Hematopoietic multipotent progenitor cell treated with erythropoietin and hydrocortisone succinate and interleukin-3 and kit ligand, for 15 days (in vitro differentiated cells): ENCODE results near the gene SUGCT.
"Not testable (repeated sequence)": the region's sequence is repeated elsewhere in the genome, so short reads cannot be mapped to it uniquely, and the experiment has no call there.

Experiments
- DNase-seq: peaks from one replicate; pipeline ENCODE4 v3.0.0-alpha.2; 2015; ENCODE audit warnings: low spot score

The SUGCT gene

GRCh38 chr7:40139891-40140290 lies 5.1 kb downstream of the SUGCT start:
- DNase-seq = not testable (repeated sequence)

GRCh38 chr7:40141916-40142315 lies 7.1 kb downstream of the SUGCT start:
- not testable (repeated sequence) for DNase-seq

GRCh38 chr7:40145596-40146130 lies 10.9 kb downstream of the SUGCT start:
- DNase-seq = not testable (repeated sequence)

DNA sequence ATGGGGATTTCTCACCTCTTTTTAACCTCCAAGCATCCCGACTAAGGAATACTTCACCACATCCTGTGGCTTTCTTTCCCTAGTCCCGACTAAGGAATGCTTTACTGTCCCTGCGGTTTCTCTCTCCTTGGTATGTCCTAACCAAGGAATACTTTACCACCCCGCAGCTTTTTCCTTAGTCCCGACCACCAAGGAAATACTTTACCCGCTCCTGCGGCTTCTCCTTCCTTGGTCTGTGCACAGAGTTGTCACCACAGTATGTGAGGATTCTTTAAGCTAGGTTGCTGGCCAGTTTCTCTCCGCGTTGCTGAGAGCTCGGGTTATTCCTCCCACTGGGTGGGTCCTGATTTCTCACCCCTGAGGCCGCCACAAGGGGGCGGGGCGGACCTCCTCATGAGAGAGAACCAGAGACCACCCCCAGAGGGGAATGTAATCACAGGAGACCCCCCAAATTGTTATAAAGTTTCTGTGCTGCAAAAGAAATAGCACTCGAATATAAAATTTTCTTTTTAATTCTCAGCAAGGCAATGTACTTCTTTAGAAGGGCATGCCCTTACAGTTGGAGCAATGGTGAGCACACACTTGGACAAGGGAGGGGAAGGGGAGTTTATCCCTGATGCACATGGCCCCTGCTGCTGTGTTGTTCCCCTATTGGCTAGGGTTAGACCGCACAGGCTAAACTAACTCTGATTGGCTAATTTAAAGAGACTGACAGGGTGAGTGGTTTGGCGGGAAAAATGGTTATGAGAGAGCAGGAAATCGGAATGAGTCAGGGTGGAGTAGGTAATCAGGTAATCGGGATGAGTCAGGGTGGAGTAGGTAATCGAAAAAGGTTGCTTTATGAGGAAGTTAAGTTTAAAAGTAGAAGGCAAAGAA lies 12.8 kb downstream of the SUGCT start:
- DNase-seq = no peak

DNA sequence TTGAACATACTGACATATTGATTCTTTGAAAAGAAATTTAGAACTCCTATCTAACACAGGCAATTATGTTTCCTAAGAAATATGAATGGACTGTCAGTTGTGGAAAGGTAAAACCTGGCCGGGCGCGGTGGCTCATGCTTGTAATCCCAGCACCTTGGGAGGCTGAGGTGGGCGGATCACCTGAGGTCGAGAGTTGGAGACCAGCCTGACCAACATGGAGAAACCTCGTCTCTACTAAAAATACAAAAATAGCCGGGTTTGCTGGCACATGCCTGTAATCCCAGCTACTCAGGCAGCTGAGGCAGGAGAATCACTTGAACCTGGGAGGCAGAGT lies 13.4 kb downstream of the SUGCT start:
- not testable (repeated sequence) for DNase-seq

DNA sequence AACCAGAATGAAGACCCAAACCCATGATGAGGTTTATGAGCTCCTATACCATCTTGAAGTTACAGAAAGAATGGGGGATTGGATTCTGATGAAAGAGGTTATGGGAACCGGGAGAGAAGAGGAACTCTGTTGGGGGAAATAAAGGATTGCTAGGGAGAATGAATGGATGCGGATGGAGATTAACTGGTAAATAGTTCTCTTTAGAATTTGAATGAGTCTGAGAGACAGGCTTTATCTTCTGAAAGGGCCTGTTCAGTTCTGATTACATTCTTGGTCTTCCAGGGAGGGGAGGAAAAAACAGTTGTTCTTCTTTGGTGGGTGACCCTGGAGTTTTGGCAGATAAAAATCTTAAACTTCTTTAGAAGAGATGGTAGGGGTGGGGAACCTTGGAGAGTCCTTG lies 13.9 kb downstream of the SUGCT start:
- DNase-seq = no peak

DNA sequence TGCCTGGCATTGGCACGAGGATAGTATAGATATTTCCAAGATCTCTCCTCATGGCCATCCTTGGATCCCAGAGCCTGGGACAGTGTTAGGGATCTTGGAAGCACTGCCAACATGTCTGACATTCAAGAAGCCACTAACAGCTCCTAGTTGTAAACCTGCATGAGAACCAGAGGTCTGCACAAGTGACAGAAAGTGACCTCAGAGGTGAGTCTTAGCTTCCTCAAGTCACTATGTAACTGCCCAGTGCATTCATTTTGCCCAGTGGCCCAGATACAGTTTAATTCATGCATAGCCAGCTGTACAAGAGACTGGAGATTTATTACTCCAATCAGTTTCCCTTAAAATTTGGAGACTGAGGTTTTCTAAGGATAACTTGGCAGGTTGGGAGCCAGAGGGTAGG lies 16.7 kb downstream of the SUGCT start:
- no peak for DNase-seq

DNA sequence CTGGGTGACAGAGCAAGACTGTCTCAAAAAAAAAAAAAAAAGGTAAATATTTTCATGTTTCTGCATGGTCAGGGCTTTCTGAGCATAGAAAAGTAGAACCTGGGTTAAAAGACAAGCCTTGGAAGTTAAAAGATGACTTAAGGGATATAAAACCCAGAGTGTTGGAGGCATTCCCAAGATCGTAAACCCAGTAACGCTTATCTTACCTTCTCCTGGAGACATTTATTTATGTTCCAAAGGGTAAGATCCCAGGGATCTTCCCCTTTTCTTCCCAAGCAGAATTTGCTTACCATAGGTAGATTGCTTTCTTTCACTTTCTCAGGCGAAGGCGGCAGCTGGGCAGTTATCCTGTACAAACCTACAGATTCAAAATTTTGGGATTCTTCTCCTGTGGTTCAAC lies 22.2 kb downstream of the SUGCT start:
- DNase-seq = no peak

DNA sequence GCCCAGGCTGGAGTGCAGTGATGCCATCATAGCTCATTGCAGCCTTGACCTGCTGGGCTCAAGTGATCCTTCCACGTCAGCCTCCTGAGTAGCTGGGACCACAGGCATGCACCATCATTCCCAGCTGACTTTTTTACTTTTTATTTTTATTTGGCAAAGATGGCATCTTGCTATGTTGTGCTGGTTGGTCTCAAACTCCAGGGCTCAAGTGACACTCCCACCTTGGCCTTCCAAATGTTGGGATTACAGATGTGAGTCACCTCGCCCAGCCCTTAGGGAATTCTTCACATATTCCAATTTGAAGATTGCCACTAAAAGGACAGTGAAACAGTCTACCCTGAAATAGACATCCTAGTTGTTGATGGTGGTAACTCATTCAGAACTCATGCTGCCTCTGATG lies 27.7 kb downstream of the SUGCT start:
- DNase-seq = no peak

DNA sequence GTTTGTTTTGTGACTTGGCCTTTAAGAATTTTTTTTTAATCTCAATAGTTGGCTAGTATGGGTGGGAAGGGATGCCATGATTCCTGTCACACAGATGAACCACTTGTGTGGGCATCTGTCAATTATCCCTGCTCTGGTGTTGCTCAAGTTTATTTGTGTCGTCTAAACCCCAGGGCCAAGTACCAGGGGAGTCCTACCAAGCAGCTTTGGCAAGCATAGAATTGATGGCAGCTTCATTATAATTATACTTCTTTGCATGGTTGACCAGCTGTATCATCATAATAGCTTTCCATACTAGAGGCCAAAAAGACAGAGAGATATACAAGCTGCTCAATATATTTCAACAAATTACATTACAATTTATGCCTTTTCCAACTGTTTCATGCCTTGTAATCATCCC lies 30.4 kb downstream of the SUGCT start:
- DNase-seq = no peak

- no peak for DNase-seq
These were observed 32.5 kb downstream of the SUGCT start for GRCh38 chr7:40167291-40167690.

DNA sequence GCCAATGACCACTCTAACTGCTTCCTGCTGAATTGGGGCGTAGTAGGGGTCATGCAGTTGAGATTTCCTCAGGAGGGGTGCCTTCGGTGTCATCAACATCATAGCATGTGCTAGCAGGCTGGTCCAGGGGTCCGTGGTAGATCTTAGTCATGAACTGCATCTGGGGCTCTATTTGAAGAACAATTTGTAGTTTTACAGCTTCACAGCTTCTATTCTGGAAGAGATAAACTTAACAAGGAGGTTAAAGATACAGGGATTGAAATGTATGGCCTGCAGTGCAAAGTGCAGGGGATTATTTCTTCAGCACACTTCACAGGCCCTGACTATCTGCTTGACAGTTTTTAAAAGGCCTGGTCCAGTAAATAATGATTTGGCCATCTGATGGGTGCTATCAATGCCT lies 33.5 kb downstream of the SUGCT start:
- not testable (repeated sequence) for DNase-seq

GRCh38 chr7:40173121-40173520 lies 38.3 kb downstream of the SUGCT start:
- DNase-seq = not testable (repeated sequence)

DNA sequence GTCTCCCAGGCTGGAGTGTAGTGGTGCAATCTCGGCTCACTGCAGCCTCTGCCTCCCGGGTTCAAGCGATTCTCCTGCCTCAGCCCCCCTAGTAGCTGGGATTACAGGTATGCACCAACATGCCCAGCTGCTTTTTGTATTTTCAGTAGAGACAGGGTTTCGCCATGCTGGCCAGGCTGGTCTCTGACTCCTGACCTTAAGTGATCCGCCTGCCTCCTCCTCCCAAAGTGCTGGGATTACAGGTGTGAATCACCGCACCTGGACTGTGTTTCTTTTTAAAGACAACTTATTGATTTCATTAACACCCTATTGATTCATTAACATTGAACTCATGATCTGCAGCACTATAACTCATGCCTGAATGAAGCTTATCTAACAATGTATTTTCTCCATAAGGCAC lies 40.5 kb downstream of the SUGCT start:
- not testable (repeated sequence) for DNase-seq

DNA sequence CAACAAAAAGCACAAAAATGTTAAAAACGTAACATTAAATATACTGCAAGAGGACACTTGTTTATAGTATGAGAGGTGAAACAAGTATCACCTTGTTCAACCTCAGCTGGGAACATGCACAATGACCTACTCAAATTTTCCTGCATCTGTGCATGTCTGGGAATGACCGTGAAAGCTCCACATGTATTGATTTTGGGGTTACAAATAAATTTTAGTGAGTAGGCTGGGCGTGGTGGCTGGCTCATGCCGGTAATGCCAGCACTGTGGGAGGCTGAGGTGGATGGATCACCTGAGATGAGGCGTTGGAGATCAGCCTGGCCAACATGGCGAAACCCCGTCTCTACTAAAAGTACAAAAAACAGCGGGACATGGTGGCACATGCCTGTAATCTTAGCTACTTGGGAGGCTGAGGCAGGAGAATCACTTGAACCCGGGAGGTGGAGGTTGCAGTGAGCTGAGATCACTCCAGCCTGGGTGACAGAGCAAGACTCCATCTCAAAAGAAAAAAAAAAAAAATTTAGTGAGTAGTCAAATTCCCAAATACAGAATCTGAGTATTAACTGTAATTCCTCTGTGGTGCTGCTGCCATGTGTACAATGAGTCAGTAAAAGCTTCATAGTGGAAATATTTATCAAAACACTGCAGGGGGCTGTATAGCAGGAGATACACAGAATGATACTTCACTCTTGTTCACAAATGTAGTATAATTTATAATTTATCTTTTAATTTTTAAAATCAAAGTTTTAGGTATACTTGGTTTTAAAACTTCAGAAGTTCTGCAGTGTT lies 41.1 kb downstream of the SUGCT start:
- DNase-seq = no peak

GRCh38 chr7:40177071-40177470 lies 42.3 kb downstream of the SUGCT start:
- DNase-seq = no peak

GRCh38 chr7:40182452-40182851 lies 47.6 kb downstream of the SUGCT start:
- DNase-seq = no peak

DNA sequence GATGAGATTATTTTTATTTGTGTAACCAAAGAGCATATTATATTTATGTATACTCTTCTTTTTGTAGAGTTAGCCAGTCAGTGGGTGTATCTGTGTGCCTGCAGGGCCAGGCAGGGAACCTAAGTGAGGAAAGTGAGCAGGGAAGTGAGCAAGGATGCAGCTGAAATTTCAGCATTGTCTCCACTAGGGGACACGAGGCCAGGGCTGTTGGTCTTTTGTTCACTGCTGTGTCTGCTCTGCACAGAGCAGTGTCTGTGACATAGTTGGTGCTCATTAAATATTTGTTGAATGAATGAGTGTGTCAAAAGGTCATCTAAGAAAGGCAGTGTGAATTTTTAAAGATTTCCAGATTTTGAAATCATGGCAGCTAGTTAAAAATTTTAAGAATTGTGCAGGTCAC lies 51.8 kb downstream of the SUGCT start:
- no peak for DNase-seq

- DNase-seq = no peak
These were observed 57.2 kb downstream of the SUGCT start for GRCh38 chr7:40192036-40192435.

DNA sequence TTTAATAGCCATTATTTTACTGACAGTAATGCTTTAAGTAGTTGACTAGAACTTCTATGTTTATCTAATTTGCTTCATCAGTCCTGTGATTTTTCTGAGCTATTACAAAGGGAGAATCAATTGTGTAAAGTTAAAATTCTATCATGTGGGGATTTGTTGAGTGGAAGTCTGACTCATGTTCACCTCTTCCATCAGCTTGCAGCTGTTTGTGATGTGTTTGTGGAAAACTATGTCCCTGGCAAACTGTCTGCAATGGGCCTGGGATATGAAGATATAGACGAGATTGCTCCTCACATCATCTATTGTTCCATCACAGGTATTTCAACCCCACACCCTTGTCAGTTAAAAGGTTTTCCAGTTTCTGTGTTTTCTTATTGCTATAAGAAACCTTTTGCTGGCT lies 59.9 kb downstream of the SUGCT start:
- DNase-seq = no peak

- no peak for DNase-seq
These were observed 62.7 kb downstream of the SUGCT start for GRCh38 chr7:40197527-40197926.

DNA sequence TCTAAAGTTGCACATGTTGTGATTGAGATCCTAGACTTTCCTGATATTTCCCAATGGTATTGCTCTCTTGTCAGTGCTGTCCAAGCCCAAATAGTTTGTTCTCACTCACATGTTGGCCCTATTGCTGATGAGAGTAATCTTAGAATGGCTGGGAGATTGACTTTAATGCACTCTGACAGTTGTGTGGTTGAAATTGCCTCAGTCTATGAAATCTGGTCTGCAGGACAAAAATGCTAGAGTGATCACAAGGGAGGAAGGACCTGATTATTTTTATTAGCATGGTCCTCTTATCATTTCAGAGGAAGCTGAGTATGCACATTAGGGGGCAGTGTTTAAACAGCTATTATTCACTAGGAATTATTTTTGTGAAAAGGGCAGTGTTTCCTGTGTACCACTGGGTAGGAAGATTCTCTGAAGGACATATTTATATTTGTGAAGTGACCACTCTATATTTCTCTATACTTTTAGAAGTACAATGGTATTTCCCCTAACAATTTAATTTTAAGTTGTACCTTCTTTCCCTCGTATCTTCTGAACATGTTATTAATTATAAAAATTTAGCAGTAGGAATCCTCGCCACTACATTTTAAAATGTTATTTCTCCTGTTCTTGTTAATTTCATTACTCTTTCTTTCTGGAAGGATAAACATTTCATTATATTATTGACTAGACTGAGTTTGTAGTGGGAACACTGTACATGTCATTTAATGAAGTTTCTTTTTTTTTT lies 64.4 kb downstream of the SUGCT start:
- no peak for DNase-seq
